SU-DHL-6 (cell line): ENCODE data around the gene PLD3.

Source experiments
- H2AFZ ChIP-seq: fragments of 200-600 bp; sonication (generic); 2 replicates; pipeline ENCODE4 v1.6.1; 2014; ENCODE audit warnings: low read depth, mild to moderate bottlenecking, moderate library complexity, mixed read lengths, antibody characterized with exemption, low read length; ENCODE audit not compliant: severe bottlenecking
- H3F3A ChIP-seq: fragments of 200-600 bp; shearing (Covaris generic); 2 replicates; pipeline ENCODE4 v1.6.0; 2016; ENCODE audit warnings: antibody characterized with exemption, mild to moderate bottlenecking; ENCODE audit not compliant: insufficient read depth
- H3K27ac ChIP-seq: fragments of 200-600 bp; sonication (generic); 2 replicates; pipeline ENCODE4 v1.5.1; 2016; ENCODE audit warnings: low read depth, mild to moderate bottlenecking, low read length, moderate library complexity, mixed read lengths
- H3K27me3 ChIP-seq: fragments of 200-600 bp; sonication (generic), shearing (Covaris generic); 2 replicates; pipeline ENCODE4 v1.6.0; 2014; ENCODE audit warnings: mild to moderate bottlenecking, low read length
- H3K36me3 ChIP-seq: fragments of 200-600 bp; sonication (generic); 2 replicates; pipeline ENCODE4 v1.6.1; 2014; ENCODE audit warnings: mild to moderate bottlenecking, low read length, mixed read lengths
- H3K4me2 ChIP-seq: fragments of 300-600, 200-600 bp; shearing (Covaris generic), sonication (generic); 2 replicates; pipeline ENCODE4 v1.6.0; 2014; ENCODE audit warnings: low read length, low read depth, mild to moderate bottlenecking; ENCODE audit not compliant: poor library complexity, severe bottlenecking
- H3K4me3 ChIP-seq: fragments of 200-600 bp; sonication (generic); 2 replicates; pipeline ENCODE4 v1.5.1; 2014; ENCODE audit warnings: antibody characterized with exemption, low read length, mild to moderate bottlenecking, mixed read lengths; ENCODE audit not compliant: insufficient read depth, poor library complexity, severe bottlenecking
- H3K79me2 ChIP-seq: fragments of 200-600 bp; sonication (generic); 2 replicates; pipeline ENCODE4 v1.6.1; 2014; ENCODE audit warnings: mild to moderate bottlenecking, low read length, moderate library complexity; ENCODE audit not compliant: insufficient read depth
- H3K9ac ChIP-seq: fragments of 200-600 bp; sonication (generic); 2 replicates; pipeline ENCODE4 v1.7.0; 2014; ENCODE audit warnings: mild to moderate bottlenecking, low read length
- H3K9me2 ChIP-seq: fragments of 200-600 bp; sonication (generic); replicated peaks from 2 replicates; pipeline ENCODE4 v1.6.1; 2014; ENCODE audit warnings: low read length; ENCODE audit not compliant: insufficient read depth
- H3K9me3 ChIP-seq: fragments of 200-600 bp; sonication (generic); 2 replicates; pipeline ENCODE4 v1.6.1; 2014; ENCODE audit warnings: low read length, mixed read lengths; ENCODE audit not compliant: insufficient read depth
- H4K20me1 ChIP-seq: fragments of 200-600 bp; sonication (generic); 2 replicates; pipeline ENCODE4 v1.6.1; 2014; ENCODE audit warnings: low read depth, mild to moderate bottlenecking, antibody characterized with exemption, low read length, moderate library complexity, mixed read lengths
- CTCF ChIP-seq: fragments of 200-600 bp; sonication (generic); IDR thresholded peaks from one replicate; pipeline ENCODE4 v1.5.1; 2017; ENCODE audit warnings: antibody characterized with exemption, mild to moderate bottlenecking, low read length, moderate library complexity; ENCODE audit not compliant: insufficient read depth, poor library complexity, severe bottlenecking
- EZH2phosphoT487 ChIP-seq: fragments of 200-600 bp; sonication (generic), shearing (Covaris generic); conservative IDR thresholded peaks from 2 replicates; pipeline ENCODE4 v1.6.1; 2018; ENCODE audit warnings: mild to moderate bottlenecking, antibody characterized with exemption, low read length, moderate library complexity, mixed read lengths

Gene PLD3

DNA sequence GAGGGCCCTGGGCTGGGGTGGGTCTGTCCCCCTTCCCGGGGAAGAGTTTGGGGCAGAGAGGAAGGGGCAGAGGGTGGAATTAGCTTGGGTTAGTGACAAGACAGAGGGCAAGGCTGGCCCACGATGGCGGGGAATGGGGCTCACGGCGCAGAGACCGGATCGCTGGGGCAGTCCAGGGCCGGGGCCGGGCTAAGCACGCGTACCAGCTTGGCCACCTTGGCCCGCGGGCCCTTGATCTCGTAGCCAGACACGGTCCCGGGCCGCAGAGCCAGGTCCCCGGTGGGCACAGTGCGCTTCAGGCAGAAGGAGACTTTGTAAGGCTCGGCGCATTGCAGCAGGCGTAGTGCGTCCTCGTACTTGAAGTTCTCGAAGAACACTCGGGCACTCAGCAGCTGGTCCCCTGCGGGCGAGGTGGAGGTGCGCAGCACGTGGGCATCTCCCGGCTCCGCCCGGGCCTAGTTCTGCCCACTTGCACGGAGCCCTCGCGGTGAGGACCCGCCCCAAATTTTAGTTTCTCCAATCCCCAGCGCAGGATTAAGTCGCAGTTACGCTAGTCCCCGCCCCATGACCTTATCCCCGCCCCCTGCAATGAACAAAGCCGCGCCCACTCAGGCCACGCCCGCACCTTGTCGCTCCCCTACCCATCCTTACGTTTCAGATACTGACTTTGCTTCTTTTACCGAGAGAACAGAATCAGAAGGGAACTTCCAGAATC lies 50.1 kb downstream of the PLD3 start:
- Histone ChIP-seq H3K9me2 (no peaks in the 10 kb centered on the region), H3K4me3 (no peak overlapping the region), H3F3A (no peaks in the 10 kb centered on the region), H3K9ac (no peak overlapping the region), H3K4me2 (no peak overlapping the region), H3K27me3 (no peaks in the 10 kb centered on the region), H2AFZ (no peak overlapping the region), H3K9me3 (no peaks in the 10 kb centered on the region), H3K79me2 (no peaks in the 10 kb centered on the region), H3K36me3 (no peaks in the 10 kb centered on the region), H3K27ac (no peak overlapping the region), H4K20me1 (no peaks in the 10 kb centered on the region)
- TF ChIP-seq CTCF (no peak), EZH2phosphoT487 (no peak)

DNA sequence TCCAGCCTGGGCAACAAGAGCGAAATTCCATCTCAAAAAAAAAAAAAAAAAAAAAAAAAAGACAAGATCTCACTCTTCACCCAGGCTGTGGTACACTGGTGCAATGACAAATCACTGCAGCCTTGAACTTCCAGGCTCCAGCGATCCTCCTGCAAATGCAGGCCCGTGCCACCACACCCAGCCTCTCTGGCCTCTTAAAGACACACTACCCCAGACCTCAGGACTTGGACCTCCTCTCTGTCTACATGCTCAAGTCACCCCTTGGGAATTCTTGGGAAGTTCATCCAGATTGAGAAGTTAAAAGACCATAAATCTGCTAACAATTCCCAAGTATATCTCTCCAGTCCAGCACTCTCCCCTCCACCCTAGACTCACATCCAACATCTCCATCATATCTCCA lies 52.1 kb downstream of the PLD3 start:
- Histone ChIP-seq H3F3A (no peaks in the 10 kb centered on the region), H4K20me1 (no peaks in the 10 kb centered on the region), H3K9ac (no peak overlapping the region), H3K4me3 (no peak overlapping the region), H3K36me3 (no peaks in the 10 kb centered on the region), H3K27me3 (no peaks in the 10 kb centered on the region), H3K27ac (no peak overlapping the region), H3K9me2 (no peaks in the 10 kb centered on the region), H2AFZ (no peak overlapping the region), H3K79me2 (no peaks in the 10 kb centered on the region), H3K4me2 (no peak overlapping the region), H3K9me3 (no peaks in the 10 kb centered on the region)
- no peak for TF ChIP-seq CTCF
- TF ChIP-seq EZH2phosphoT487 = no peak

DNA sequence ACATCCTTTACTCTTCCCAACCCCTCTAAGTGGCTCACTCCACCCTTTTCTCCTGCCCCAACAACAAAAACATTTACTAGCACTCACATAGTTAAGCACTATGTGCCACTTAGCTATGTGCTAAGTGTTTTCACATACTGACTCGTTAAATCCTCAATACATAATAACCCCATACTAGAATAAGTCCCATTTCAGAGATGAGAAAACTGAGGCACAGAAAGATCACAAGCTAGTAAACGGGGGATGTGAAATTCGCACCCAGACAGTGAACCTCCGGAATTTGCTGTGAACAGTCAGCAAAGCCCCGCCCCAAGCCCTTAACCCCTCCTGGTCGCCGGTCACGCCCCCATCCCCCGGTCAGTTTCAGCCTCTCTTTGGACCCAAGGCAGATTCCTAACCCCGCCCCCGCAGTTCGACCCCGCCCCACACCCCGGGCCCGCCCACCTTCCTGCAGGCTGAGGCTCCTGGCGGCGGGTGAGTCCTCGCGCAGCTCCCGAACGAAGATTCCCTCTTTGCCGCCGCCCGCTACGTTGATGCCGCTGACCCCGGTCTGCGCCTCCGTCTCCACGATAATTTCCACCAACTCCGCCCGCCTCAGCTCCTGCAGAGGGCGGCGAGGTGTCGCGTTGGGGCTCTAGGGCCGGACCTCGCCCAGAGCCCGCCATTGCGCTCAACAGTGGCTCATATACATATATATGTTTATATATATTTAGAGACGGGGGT lies 54.9 kb downstream of the PLD3 start:
- Histone ChIP-seq H4K20me1 (no peaks in the 10 kb centered on the region), H3K4me3 (peak overlapping the region; percentile 60), H3K9ac (peak overlapping the region; percentile 50), H3K9me3 (no peaks in the 10 kb centered on the region), H3K27ac (0 out of 2 replicates have a peak overlapping the region, but pooled peaks have one; percentile 30), H3K27me3 (no peaks in the 10 kb centered on the region), H3F3A (no peaks in the 10 kb centered on the region), H3K9me2 (no peaks in the 10 kb centered on the region), H3K36me3 (no peaks in the 10 kb centered on the region), H3K79me2 (no peaks in the 10 kb centered on the region), H2AFZ (peak overlapping the region; percentile 99), H3K4me2 (peak overlapping the region; percentile 97)
- no peak for TF ChIP-seq CTCF
- no peak for TF ChIP-seq EZH2phosphoT487
